Right lobe of liver (tissue), 4 donors: ENCODE measurements around the gene CBLC.

Experiments used
- POLR2A ChIP-seq: fragments of 450-650 bp; IDR thresholded peaks from one replicate; pipeline ENCODE4 v1.6.1; 2017; ENCODE audit warnings: antibody characterized with exemption, mild to moderate bottlenecking
- TF ChIP-seq, protein P1 (sequence below), 4 donors: fragments of 200-600 bp in 3 of 4; fragments of 450-650 bp in 1 of 4; IDR thresholded peaks; one replicate each; pipeline versions ENCODE4 v1.5.1 to v1.8.0; 2016 to 2022; ENCODE audit warnings: antibody characterized with exemption in 4 of 4, mild to moderate bottlenecking in 2 of 4
- donor health status: DM: no; HTN: no; CAD: no.
- donor health status: DM: no; HTN: no; CAD: no.
- donor health status: DM: no; HTN: yes; CAD: no.

DNA sequence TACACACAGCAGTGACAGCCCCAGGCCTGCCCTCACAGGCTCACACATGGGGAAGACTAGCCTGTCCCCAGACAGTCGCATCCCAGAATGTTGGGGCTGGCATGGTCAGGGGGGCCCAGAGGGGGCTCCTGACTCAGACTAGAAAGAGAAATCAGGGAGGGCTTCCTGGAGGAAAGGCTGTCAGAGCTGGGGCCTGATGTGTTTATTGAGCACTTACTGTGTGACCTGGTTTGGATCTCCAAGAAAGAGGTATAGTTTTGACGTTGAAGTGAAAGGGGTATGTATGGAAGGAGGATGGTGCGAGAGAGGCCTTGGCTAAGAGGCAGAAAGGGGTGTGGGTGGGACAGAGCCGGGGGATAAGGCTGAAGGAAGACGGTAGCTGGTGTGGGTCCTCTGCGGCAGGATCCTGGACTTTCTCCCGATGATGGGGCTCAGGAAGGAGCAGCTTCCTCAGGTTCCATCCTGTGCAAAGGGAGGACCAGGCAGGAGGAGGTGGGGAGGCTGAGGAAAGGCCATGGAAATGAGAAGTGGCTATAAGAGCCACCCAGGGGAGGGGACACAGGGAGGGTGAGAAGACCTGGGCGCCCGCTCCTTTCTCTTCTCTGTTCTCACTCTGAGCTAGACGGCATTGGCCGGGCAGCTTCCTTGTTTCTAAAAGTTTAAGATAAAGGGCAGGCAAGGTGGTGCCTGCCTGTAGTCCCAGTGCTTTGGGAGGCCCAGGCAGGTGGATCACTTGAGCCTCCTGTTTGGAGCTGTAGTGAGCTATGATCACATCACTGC, 45.3 kb upstream of the CBLC start:
- TF ChIP-seq, protein P1, sequence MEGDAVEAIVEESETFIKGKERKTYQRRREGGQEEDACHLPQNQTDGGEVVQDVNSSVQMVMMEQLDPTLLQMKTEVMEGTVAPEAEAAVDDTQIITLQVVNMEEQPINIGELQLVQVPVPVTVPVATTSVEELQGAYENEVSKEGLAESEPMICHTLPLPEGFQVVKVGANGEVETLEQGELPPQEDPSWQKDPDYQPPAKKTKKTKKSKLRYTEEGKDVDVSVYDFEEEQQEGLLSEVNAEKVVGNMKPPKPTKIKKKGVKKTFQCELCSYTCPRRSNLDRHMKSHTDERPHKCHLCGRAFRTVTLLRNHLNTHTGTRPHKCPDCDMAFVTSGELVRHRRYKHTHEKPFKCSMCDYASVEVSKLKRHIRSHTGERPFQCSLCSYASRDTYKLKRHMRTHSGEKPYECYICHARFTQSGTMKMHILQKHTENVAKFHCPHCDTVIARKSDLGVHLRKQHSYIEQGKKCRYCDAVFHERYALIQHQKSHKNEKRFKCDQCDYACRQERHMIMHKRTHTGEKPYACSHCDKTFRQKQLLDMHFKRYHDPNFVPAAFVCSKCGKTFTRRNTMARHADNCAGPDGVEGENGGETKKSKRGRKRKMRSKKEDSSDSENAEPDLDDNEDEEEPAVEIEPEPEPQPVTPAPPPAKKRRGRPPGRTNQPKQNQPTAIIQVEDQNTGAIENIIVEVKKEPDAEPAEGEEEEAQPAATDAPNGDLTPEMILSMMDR (IDR thresholded peaks at IDR 0.05), result no peak
- no peak for TF ChIP-seq POLR2A
